ENCODE data around the gene NKIRAS2. TPM values are rescaled to one million over a fixed set of nuclear protein-coding genes. Genes with fewer than 3 reads are reported as not detected.

Gene NKIRAS2
- total and polyA plus RNA-seq, 2 of the 13 experiments (the other 11 are each of a cell fraction or from before 2014, with no cell fraction given): 27.9 to 42.0 TPM

GRCh38 chr17:42067371-42068091, 47.6 kb downstream of the NKIRAS2 start (continued):
- TF ChIP-seq, protein P1, sequence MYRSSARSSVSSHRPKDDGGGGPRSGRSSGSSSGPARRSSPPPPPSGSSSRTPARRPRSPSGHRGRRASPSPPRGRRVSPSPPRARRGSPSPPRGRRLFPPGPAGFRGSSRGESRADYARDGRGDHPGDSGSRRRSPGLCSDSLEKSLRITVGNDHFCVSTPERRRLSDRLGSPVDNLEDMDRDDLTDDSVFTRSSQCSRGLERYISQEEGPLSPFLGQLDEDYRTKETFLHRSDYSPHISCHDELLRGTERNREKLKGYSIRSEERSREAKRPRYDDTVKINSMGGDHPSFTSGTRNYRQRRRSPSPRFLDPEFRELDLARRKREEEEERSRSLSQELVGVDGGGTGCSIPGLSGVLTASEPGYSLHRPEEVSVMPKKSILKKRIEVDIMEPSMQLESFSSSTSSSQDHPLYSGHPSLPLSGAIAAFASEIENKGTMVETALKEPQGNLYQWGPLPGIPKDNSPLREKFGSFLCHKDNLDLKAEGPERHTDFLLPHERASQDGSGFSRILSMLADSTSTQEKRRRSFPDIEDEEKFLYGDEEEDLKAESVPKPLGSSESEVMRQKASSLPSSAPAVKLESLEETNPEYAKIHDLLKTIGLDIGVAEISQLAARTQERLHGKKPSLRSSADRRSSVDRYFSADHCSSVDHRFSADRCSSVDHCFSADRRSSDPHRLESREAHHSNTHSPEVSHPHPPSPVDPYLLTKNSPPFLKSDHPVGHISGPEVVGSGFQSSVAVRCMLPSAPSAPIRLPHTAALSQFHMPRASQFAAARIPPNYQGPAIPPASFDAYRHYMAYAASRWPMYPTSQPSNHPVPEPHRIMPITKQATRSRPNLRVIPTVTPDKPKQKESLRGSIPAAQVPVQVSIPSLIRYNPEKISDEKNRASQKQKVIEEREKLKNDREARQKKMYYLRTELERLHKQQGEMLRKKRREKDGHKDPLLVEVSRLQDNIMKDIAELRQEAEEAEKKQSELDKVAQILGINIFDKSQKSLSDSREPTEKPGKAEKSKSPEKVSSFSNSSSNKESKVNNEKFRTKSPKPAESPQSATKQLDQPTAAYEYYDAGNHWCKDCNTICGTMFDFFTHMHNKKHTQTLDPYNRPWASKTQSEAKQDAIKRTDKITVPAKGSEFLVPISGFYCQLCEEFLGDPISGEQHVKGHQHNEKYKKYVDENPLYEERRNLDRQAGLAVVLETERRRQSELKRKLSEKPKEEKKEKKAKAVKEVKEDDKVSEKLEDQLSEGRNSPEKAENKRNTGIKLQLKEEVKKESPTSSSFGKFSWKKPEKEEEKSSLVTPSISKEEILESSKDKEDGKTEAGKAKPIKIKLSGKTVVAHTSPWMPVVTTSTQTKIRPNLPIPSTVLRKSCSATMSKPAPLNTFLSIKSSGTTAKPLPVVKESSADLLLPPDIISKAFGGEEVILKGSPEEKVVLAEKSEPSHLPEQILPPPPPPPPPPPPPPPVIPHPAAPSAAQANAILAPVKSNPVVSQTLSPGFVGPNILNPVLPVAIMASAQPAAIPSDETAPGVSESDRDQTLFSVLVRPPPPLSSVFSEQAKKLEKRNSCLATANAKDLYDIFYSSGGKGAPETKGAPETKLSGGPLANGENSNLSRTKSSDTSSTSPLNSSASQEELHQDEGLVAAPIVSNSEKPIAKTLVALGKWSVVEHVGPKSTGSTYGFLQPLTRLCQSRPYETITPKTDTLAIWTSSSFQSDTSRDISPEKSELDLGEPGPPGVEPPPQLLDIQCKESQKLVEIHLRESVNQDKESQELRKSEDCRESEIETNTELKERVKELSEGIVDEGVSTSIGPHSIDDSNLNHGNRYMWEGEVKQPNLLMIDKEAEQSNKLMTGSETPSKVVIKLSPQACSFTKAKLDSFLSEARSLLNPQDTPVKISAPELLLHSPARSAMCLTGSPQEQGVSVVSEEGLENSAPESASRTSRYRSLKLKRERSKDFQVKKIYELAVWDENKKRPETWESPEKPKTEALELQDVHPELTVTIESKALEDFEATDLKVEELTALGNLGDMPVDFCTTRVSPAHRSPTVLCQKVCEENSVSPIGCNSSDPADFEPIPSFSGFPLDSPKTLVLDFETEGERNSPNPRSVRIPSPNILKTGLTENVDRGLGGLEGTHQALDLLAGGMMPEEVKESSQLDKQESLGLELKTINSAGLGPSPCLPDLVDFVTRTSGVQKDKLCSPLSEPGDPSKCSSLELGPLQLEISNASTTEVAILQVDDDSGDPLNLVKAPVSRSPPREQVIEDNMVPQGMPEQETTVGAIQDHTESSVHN (CRISPR knock-in tag; IDR thresholded peaks at IDR 0.05): no peak
- TF ChIP-seq HOXA3 (CRISPR knock-in tag; IDR thresholded peaks at IDR 0.05) (peak; percentile 27; the same call in 1 of the 2 replicates), ZKSCAN5 (CRISPR knock-in tag; IDR thresholded peaks at IDR 0.05) (no peak), PBX2 (CRISPR knock-in tag; IDR thresholded peaks at IDR 0.05) (no peak), NR3C1 (CRISPR knock-in tag; IDR thresholded peaks at IDR 0.05) (no peak), ZNF609 (CRISPR knock-in tag; IDR thresholded peaks at IDR 0.05; ENCODE audit: borderline replicate concordance) (no peak), SP2 (CRISPR knock-in tag; IDR thresholded peaks at IDR 0.05) (no peak), KDM6A (CRISPR knock-in tag; IDR thresholded peaks at IDR 0.05; ENCODE audit: low read depth) (no peak)
- TF ChIP-seq, protein P2, sequence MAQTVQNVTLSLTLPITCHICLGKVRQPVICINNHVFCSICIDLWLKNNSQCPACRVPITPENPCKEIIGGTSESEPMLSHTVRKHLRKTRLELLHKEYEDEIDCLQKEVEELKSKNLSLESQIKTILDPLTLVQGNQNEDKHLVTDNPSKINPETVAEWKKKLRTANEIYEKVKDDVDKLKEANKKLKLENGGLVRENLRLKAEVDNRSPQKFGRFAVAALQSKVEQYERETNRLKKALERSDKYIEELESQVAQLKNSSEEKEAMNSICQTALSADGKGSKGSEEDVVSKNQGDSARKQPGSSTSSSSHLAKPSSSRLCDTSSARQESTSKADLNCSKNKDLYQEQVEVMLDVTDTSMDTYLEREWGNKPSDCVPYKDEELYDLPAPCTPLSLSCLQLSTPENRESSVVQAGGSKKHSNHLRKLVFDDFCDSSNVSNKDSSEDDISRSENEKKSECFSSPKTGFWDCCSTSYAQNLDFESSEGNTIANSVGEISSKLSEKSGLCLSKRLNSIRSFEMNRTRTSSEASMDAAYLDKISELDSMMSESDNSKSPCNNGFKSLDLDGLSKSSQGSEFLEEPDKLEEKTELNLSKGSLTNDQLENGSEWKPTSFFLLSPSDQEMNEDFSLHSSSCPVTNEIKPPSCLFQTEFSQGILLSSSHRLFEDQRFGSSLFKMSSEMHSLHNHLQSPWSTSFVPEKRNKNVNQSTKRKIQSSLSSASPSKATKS (CRISPR knock-in tag; IDR thresholded peaks at IDR 0.05): no peak

Measured in HepG2 (cell line).